OCI-LY3 (cell line): Measurements from ENCODE around the gene FNBP1.

Source experiments
- EZH2phosphoT487 ChIP-seq: fragments of 200-600 bp; shearing (Covaris generic); IDR thresholded peaks from 2 replicates; pipeline ENCODE4 v1.6.1; 2018; ENCODE audit warnings: antibody characterized with exemption, mixed run types, low read depth
- TF ChIP-seq, protein P1 (sequence below): fragments of 200-600, 300-600 bp; sonication (generic); IDR thresholded peaks from 2 replicates; pipeline ENCODE4 v1.5.1; 2014; ENCODE audit warnings: antibody characterized with exemption, low read length, low read depth

DNA sequence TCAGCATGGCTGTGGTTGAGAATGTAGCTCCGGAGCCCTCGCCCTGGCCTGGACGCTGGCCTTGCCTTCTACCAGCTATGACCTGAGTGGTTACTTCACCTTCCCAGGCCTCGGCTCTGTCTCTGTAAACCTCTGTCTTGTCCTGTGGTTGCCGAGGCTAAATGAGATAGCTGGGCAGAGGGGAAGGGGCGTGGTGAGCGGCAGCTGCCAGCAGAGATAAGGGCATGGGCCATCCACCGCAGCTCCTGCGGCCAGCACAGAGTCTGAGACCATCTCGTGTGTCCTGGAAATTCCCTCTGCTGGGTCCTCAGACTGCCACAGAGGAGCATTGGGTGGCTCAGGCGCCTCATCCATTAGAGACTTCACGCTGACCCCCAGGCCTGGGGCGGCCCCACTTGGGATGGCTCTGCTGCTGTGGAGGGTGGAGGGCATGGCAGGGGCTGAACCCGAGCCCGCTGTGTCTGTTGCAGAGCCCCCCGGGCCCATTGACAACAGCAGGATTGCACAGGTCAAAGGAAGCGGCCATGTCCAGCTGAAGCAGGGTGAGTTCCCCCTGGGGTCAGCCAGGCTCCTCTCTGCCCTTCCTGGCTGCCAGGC is 163.8 kb downstream of the FNBP1 start:
- TF ChIP-seq, protein P1, sequence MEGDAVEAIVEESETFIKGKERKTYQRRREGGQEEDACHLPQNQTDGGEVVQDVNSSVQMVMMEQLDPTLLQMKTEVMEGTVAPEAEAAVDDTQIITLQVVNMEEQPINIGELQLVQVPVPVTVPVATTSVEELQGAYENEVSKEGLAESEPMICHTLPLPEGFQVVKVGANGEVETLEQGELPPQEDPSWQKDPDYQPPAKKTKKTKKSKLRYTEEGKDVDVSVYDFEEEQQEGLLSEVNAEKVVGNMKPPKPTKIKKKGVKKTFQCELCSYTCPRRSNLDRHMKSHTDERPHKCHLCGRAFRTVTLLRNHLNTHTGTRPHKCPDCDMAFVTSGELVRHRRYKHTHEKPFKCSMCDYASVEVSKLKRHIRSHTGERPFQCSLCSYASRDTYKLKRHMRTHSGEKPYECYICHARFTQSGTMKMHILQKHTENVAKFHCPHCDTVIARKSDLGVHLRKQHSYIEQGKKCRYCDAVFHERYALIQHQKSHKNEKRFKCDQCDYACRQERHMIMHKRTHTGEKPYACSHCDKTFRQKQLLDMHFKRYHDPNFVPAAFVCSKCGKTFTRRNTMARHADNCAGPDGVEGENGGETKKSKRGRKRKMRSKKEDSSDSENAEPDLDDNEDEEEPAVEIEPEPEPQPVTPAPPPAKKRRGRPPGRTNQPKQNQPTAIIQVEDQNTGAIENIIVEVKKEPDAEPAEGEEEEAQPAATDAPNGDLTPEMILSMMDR: no peak
- TF ChIP-seq EZH2phosphoT487: no peak
